Subcutaneous adipose tissue (tissue), 4 donors: ENCODE data around the gene ORC5. TPM values are rescaled to one million over a fixed set of nuclear protein-coding genes. Genes with fewer than 3 reads are reported as not detected.

Experiments used
- total RNA-seq, 4 donors: library from RNA; depleted of rRNA; stranded (reverse); fragments of >200 nt; gene quantifications; one replicate each; pipeline ENCODE4 v1.1.0, GENCODE V29; 2016
- TF ChIP-seq, protein P1 (sequence below): fragments of 450-650 bp; IDR thresholded peaks from one replicate; pipeline ENCODE4 v1.5.1; 2016; ENCODE audit warnings: low read depth, mild to moderate bottlenecking, control low read depth, antibody characterized with exemption, moderate library complexity

The ORC5 gene
- total RNA-seq: 10 to 100 TPM in 3 of 4 donors, 1 to 10 TPM in 1; 9.8 to 26.7 (median 13.3) TPM

DNA sequence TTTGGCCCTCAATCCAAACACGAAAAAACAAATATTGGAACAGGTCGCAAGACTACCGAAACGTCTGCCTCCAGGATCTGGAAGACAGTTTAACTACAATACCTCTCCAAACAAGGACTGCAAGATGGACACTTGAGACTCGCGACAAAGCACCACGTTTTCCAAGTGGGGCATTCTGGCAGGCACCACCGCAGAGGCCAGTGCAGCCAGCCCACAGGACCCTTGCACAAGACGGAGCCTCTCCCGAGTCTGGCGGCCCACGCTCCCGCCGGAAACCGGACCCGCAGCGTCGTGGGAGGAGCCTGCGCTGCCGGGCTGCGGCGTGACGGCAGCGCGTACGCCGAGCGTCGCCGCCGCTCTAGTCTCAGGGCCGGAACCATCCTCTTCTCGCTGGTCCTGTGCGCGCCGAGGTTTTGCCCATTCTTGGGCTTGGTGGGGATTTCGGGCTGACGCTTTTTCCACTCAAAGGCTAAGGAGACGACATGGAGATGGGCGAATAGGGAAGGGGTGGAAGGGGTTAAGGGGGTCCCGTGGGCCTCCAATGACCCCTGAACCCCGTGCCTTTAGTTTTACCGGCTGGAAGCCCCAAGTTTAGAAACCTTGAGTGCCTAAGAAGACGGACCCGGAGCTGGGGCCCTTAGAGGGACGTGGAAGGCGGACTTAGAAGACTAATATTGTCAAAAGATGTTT is at the start of gene ORC5:
Gene ORC5 (minus strand): TSS at position 283 of the 690 bp plus-strand sequence. CDS start 109 bp downstream, at position 174.
- TF ChIP-seq, protein P1, sequence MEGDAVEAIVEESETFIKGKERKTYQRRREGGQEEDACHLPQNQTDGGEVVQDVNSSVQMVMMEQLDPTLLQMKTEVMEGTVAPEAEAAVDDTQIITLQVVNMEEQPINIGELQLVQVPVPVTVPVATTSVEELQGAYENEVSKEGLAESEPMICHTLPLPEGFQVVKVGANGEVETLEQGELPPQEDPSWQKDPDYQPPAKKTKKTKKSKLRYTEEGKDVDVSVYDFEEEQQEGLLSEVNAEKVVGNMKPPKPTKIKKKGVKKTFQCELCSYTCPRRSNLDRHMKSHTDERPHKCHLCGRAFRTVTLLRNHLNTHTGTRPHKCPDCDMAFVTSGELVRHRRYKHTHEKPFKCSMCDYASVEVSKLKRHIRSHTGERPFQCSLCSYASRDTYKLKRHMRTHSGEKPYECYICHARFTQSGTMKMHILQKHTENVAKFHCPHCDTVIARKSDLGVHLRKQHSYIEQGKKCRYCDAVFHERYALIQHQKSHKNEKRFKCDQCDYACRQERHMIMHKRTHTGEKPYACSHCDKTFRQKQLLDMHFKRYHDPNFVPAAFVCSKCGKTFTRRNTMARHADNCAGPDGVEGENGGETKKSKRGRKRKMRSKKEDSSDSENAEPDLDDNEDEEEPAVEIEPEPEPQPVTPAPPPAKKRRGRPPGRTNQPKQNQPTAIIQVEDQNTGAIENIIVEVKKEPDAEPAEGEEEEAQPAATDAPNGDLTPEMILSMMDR: no peak

DNA sequence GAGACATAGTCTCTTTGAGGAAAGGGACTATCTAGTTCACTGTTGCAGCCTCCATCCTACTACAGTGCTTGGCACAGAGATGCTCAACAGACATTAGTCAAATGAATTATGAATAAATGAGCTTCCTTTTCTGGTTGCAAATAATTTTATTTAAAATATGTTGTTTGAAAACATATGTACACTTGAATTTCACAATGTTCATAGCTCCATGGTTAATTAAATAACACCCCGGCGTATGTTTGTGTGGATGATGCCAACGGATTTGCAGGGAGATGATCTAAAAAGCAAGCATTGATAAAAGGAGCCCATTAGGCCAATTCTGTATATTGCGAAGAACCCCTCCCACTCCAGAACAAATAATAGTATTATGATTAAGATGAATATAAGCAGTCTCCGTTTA is 47.8 kb upstream of the ORC5 start:
- TF ChIP-seq, protein P1: no peak

DNA sequence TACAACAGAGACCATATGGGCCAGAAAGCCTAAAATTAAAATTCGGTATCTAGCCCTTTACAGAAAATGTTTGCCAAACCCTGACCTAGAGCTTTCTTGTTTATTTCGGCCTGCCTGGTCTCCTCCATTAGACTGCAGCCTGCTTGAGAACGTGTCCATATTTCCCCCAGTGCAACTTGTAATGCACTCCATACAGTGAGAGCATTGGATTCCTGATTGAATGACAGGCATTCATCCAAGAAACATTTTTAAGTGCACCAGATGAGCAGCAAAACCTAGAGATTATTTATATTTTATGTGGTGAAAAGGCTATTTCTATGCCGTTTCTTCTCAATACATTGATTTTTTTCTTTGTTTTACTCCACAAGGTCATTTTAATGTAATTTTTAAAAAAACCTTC is 47.4 kb upstream of the ORC5 start:
- TF ChIP-seq, protein P1: no peak

DNA sequence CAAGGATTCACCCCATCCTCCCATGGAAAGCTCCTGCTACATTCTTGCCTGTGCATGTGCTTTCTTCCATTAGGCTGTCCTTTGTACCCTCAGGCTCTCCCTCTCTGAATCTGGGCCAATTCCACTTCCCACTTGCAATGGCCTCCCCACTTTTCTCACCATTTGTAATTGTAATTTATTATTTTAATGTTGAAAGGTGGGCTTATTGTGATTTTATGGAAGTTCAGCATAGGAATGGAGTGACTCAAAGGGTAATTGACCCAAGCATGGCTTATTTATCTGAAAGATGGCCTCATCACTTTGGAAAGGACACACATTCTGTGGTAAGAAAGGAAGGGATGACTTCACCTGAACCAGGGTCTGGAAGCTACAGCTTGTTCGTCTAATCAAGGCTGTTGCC is 46.9 kb upstream of the ORC5 start:
- TF ChIP-seq, protein P1: no peak

DNA sequence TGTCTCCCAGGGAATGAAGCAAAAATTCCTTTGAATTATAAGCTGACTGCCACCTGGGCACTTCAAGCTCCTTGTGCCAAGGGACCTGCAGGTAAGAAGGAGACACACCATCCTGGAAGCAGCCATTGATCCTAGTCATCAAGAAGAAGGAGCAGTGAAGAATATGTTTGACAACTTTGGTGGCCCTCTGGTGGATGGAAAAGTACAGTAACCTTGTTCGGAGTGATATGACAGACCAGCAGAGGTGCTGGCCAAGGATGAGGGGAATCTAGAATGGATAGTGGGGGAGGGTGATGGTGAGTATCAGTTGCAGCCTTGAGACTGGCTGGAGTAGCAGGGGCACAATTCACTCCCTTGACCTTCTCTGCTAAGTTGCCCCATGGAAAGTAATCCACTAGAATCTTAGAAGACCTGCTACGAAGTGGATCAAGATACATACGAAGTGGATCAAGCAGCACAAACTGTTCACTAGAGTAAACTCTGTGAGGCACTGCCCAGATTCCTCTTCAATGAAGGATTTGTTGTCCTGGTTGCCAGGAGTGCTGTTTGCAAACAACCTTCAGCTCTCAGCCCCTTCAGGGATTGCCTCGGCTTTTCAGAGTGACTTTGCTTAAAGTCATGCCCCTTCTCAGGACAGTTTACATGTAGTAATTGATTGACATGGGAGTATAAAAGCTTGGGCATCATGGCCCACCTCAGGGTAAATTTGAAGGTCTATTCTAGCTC is 44.8 kb upstream of the ORC5 start:
- TF ChIP-seq, protein P1: no peak

DNA sequence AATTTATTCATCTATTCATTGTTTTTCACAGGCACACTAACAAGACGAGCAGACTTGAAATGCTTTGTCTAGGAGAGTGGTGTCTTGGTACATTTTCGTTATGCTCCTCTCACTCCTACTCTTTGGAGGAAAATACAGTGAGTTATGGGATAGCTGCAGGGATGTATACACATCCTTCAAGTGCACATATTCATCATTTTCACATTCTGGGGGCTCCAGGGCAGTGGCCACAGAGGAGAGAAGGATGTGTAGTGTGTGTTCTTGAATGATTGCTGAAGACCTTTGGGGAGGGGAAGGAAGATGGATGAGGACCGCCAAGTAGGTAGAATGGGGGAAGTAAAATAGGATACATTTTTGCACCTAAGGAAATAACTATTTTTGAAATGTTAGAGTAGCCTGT is 34.8 kb upstream of the ORC5 start:
- TF ChIP-seq, protein P1: no peak

DNA sequence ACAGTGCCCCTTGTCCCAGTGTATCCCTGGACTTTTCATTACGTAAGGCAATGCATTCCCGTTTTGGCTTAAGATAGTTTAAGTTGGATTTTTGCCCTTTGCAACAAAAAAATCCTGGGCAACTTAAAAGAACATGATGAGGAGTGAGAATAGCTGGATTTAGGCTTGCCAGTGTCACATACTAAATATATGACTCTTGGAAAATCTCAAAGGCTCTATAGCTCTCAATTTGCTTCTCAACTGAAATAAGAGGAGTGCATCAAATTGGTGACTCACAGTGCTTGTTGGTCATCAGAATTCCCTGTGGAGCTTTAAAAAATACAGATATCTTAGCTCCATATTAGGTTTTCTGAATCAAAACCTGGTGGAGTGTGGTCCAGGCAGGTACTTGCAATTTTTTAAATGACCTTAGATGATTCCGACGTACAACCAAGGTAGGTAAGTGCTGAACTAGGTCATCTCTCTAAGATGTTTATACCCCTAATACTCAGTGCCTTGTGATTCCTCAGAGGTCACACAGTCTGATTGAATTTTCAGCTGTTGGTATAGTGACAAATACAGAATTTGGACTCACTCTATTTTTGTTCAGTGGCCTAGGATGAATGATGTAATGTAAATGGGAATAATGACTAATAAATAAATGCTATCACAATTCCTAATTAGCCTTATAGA is 33.9 kb upstream of the ORC5 start:
- TF ChIP-seq, protein P1: no peak
